Lower leg skin (tissue), 4 donors: ENCODE data around the gene B4GALNT3. TPM values are rescaled to one million over a fixed set of nuclear protein-coding genes. Genes with fewer than 3 reads are reported as not detected.

ENCODE experiments used
- DNase-seq, 2 donors: peaks; one replicate each; pipeline ENCODE4 v3.0.0-alpha.2; 2019; ENCODE audit warnings: low spot score in 2 of 2
- H3K4me3 ChIP-seq: fragments of 200-600 bp; sonication (generic); 2 replicates; pipeline ENCODE4 v1.5.1; 2017; ENCODE audit warnings: mild to moderate bottlenecking, low read depth; ENCODE audit not compliant: poor library complexity, severe bottlenecking
- CTCF ChIP-seq, 3 donors: fragments of 450-650 bp; IDR thresholded peaks; one replicate each; pipeline ENCODE4 v1.5.1; 2016; ENCODE audit warnings: antibody characterized with exemption in 3 of 3, mild to moderate bottlenecking in 3 of 3, moderate library complexity in 2 of 3
- POLR2A ChIP-seq, 2 donors: fragments of 450-650 bp; IDR thresholded peaks; one replicate each; pipeline ENCODE4 v1.6.1; 2016 to 2017; ENCODE audit warnings: antibody characterized with exemption in 2 of 2, mild to moderate bottlenecking in 1 of 2, moderate library complexity in 1 of 2
- WGBS, 2 donors: methylation state at CpG; one replicate each; pipeline ENCODE4 v1.1.5; 2018; 5-methylcytosine and 5-hydroxymethylcytosine counted together
- intact Hi-C: fragments of 100-400 bp; cut with DNase I; formaldehyde crosslinking; loops from one replicate; pipeline ENCODE4 v1.15.0; 2023; ENCODE audit warnings: low total_unique reads
- total RNA-seq, 4 donors: library from RNA; depleted of rRNA; stranded (reverse); fragments of >200 nt; gene quantifications; one replicate each; pipeline ENCODE4 v1.1.0, GENCODE V29; 2016

B4GALNT3 gene
- total RNA-seq, 4 donors from 2014 or later = 35.8 to 65.4 (median 47.6) TPM

- no peak overlapping the region for H3K4me3 ChIP-seq
- 56 to 82% methylated on average over 14 of the region's 14 CpGs for WGBS, 2 donors
- DNase-seq = no peak
- TF ChIP-seq POLR2A (IDR thresholded peaks at IDR 0.05) (no peak), CTCF (IDR thresholded peaks at IDR 0.05) (no peak)
- intact Hi-C loops = no loop called here
These were observed 74.5 kb downstream of the B4GALNT3 start for GRCh38 chr12:534216-534615.

DNA sequence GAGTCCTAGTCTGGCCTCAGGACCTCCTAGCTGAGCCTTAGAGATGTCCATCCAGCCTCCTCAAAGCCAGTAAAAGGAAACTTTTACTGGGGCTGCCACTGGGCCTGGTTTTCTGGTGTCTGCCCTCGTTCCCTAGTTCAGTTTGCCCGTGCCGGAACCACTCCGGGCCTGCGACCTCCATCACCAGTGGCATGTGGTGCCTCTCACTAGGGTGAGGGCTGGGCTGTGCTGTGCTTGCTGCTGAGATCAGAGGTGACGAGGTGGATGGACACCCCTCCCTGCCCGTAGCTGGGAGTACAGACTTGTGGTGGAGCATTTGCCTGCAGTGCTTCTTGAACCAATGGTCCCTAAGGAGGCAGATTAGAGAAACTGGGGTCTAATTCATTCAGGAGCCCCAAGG is 75.7 kb downstream of the B4GALNT3 start:
- no peak for DNase-seq
- no peak overlapping the region for H3K4me3 ChIP-seq
- intact Hi-C loops = no loop called here
- no peak for TF ChIP-seq CTCF (IDR thresholded peaks at IDR 0.05)
- TF ChIP-seq POLR2A (IDR thresholded peaks at IDR 0.05) = no peak
- WGBS, 2 donors = 90 to 99% methylated on average over 7 of the region's 7 CpGs

- no peak for TF ChIP-seq CTCF (IDR thresholded peaks at IDR 0.05)
- no peak for TF ChIP-seq POLR2A (IDR thresholded peaks at IDR 0.05)
- no peak overlapping the region for H3K4me3 ChIP-seq
- DNase-seq = no peak
- WGBS, 2 donors = 92 to 93% methylated on average over 3 of the region's 3 CpGs
- intact Hi-C loops = no loop called here
These were observed 77.1 kb downstream of the B4GALNT3 start for GRCh38 chr12:536751-537245.

- WGBS, 2 donors = 54 to 70% methylated on average over 4 of the region's 4 CpGs
- intact Hi-C loops = no loop called here
- peak in 1 of 2 donors; percentile 66 for DNase-seq
These were observed 78.0 kb downstream of the B4GALNT3 start for GRCh38 chr12:537772-538171.

DNA sequence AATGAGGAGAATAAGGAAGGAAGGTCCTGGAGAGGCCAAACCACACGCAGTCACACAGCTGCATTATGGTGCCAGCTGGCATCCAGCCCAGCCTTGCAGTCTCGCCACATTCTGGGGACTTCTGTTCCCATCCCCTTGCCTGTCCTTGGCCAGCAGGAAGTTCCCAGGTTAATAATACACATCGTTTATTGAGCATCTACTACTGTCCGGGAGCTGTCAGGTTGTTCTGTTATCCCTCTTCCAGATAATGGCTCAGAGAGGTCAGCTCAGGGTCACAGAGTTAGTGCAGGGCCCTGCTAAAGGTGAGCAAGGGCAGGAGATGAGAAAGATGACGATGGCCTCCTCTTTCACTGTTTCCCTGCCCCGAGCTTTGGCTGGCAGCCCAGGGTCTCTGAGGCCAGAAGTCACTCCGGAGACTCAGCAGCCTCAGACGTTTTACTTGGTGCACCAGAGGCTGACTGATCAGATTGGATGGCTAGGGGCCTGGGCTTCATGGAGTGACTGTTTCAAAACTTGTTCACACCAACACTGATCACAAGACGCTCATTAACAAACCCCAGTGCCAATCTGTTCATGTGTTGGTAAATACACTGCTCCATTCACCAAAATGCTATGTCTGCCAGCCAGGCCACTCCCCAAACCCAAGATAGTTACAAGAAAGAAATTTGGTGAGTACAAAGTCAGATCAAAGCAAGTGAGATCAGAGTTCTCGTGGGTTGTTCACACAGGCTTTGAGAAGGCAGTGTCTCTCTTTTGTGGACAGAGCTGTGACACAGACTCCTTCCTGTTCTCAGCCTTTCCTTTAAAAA is 79.2 kb downstream of the B4GALNT3 start:
- no peak overlapping the region for H3K4me3 ChIP-seq
- intact Hi-C loops = no loop called here
- DNase-seq = no peak
- WGBS, 2 donors = 12 to 17% methylated on average over 10 of the region's 10 CpGs
- TF ChIP-seq POLR2A (IDR thresholded peaks at IDR 0.05) (no peak), CTCF (IDR thresholded peaks at IDR 0.05) (no peak)

More at GRCh38 chr12:537772-538171, 78.0 kb downstream of the B4GALNT3 start:
- H3K4me3 ChIP-seq = no peak overlapping the region
- no peak for TF ChIP-seq CTCF (IDR thresholded peaks at IDR 0.05)
- TF ChIP-seq POLR2A (IDR thresholded peaks at IDR 0.05) = no peak
